Measurements from ENCODE around the gene TMEM219.

Gene TMEM219

GRCh38 chr16:29984137-29984763, 22.4 kb downstream of the TMEM219 start:
- Histone ChIP-seq H2AFZ (ENCODE audit: low read length) (no peak overlapping the region), H3K36me3 (ENCODE audit: insufficient read depth, low read length) (peaks cover 100% of the 10 kb centered on the region), H3K27ac (ENCODE audit: low read depth, low read length, poor library complexity, severe bottlenecking) (no peak overlapping the region), H3K9ac (ENCODE audit: low read length) (no peak overlapping the region), H3K79me2 (ENCODE audit: insufficient read depth, low read length) (no peaks in the 10 kb centered on the region), H3K4me1 (ENCODE audit: insufficient read depth, low read length, severe bottlenecking) (no peaks in the 10 kb centered on the region), H3F3A (ENCODE audit: insufficient read depth, low read length) (no peaks in the 10 kb centered on the region), H3K9me2 (ENCODE audit: low read depth, low read length) (no peaks in the 10 kb centered on the region), H4K20me1 (ENCODE audit: insufficient read depth, low read length) (no peaks in the 10 kb centered on the region), H3K4me2 (ENCODE audit: low read length) (no peak overlapping the region), H3K4me3 (ENCODE audit: low read depth, low read length, poor library complexity, severe bottlenecking) (no peak overlapping the region), H3K27me3 (ENCODE audit: insufficient read depth, low read length) (no peaks in the 10 kb centered on the region), H3K9me3 (ENCODE audit: low read length) (no peaks in the 10 kb centered on the region)
- TF ChIP-seq EZH2 (IDR thresholded peaks at IDR 0.05; ENCODE audit: borderline replicate concordance, low read length): no peak
- TF ChIP-seq, protein P1, sequence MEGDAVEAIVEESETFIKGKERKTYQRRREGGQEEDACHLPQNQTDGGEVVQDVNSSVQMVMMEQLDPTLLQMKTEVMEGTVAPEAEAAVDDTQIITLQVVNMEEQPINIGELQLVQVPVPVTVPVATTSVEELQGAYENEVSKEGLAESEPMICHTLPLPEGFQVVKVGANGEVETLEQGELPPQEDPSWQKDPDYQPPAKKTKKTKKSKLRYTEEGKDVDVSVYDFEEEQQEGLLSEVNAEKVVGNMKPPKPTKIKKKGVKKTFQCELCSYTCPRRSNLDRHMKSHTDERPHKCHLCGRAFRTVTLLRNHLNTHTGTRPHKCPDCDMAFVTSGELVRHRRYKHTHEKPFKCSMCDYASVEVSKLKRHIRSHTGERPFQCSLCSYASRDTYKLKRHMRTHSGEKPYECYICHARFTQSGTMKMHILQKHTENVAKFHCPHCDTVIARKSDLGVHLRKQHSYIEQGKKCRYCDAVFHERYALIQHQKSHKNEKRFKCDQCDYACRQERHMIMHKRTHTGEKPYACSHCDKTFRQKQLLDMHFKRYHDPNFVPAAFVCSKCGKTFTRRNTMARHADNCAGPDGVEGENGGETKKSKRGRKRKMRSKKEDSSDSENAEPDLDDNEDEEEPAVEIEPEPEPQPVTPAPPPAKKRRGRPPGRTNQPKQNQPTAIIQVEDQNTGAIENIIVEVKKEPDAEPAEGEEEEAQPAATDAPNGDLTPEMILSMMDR (IDR thresholded peaks at IDR 0.05; ENCODE audit: low read length): no peak

GRCh38 chr16:29984764-29985147, 22.9 kb downstream of the TMEM219 start:
- no peak overlapping the region for H3K27ac ChIP-seq (ENCODE audit: low read depth, low read length, poor library complexity, severe bottlenecking)
- H3K27me3 ChIP-seq (ENCODE audit: insufficient read depth, low read length): no peaks in the 10 kb centered on the region
- peaks cover 100% of the 10 kb centered on the region for H3K36me3 ChIP-seq (ENCODE audit: insufficient read depth, low read length)
- no peaks in the 10 kb centered on the region for H3F3A ChIP-seq (ENCODE audit: insufficient read depth, low read length)
- H3K9me2 ChIP-seq (ENCODE audit: low read depth, low read length): no peaks in the 10 kb centered on the region
- TF ChIP-seq, protein P1 (IDR thresholded peaks at IDR 0.05; ENCODE audit: low read length): no peak
- TF ChIP-seq EZH2 (IDR thresholded peaks at IDR 0.05; ENCODE audit: borderline replicate concordance, low read length): no peak
- H3K4me3 ChIP-seq (ENCODE audit: low read depth, low read length, poor library complexity, severe bottlenecking): no peak overlapping the region
- H3K4me2 ChIP-seq (ENCODE audit: low read length): no peak overlapping the region
- no peaks in the 10 kb centered on the region for H4K20me1 ChIP-seq (ENCODE audit: insufficient read depth, low read length)
- no peaks in the 10 kb centered on the region for H3K79me2 ChIP-seq (ENCODE audit: insufficient read depth, low read length)
- H2AFZ ChIP-seq (ENCODE audit: low read length): no peak overlapping the region
- H3K9ac ChIP-seq (ENCODE audit: low read length): no peak overlapping the region
- no peaks in the 10 kb centered on the region for H3K4me1 ChIP-seq (ENCODE audit: insufficient read depth, low read length, severe bottlenecking)
- H3K9me3 ChIP-seq (ENCODE audit: low read length): no peaks in the 10 kb centered on the region

GRCh38 chr16:29985271-29985811, 23.5 kb downstream of the TMEM219 start:
- Histone ChIP-seq H3K27ac (ENCODE audit: low read depth, low read length, poor library complexity, severe bottlenecking) (no peak overlapping the region), H3K4me3 (ENCODE audit: low read depth, low read length, poor library complexity, severe bottlenecking) (no peak overlapping the region), H3K4me2 (ENCODE audit: low read length) (no peak overlapping the region), H3K9me3 (ENCODE audit: low read length) (no peaks in the 10 kb centered on the region), H3K4me1 (ENCODE audit: insufficient read depth, low read length, severe bottlenecking) (no peaks in the 10 kb centered on the region), H3K36me3 (ENCODE audit: insufficient read depth, low read length) (peaks cover 100% of the 10 kb centered on the region), H3K9me2 (ENCODE audit: low read depth, low read length) (no peaks in the 10 kb centered on the region), H4K20me1 (ENCODE audit: insufficient read depth, low read length) (no peaks in the 10 kb centered on the region), H2AFZ (ENCODE audit: low read length) (no peak overlapping the region), H3F3A (ENCODE audit: insufficient read depth, low read length) (no peaks in the 10 kb centered on the region), H3K27me3 (ENCODE audit: insufficient read depth, low read length) (no peaks in the 10 kb centered on the region), H3K79me2 (ENCODE audit: insufficient read depth, low read length) (no peaks in the 10 kb centered on the region), H3K9ac (ENCODE audit: low read length) (no peak overlapping the region)
- no peak for TF ChIP-seq EZH2 (IDR thresholded peaks at IDR 0.05; ENCODE audit: borderline replicate concordance, low read length)
- TF ChIP-seq, protein P1 (IDR thresholded peaks at IDR 0.05; ENCODE audit: low read length): no peak
